ENCODE measurements around the gene TMEM130.

The TMEM130 gene

GRCh38 chr7:98805956-98806838 lies 63.6 kb downstream of the TMEM130 start:
- no peak for DNase-seq

- DNase-seq, result no peak
Observed at GRCh38 chr7:98802781-98803110, 67.1 kb downstream of the TMEM130 start.

- DNase-seq, result peak in 1 of 2 donors; percentile 1
Observed at GRCh38 chr7:98802088-98802780, 67.6 kb downstream of the TMEM130 start.

- no peak for DNase-seq
Observed at GRCh38 chr7:98800996-98801395, 68.8 kb downstream of the TMEM130 start.

- no peak for DNase-seq
Observed at GRCh38 chr7:98797150-98797549, 72.7 kb downstream of the TMEM130 start.

Data from stimulated activated CD4-positive, alpha-beta T cell treated with anti-CD3 and anti-CD28 coated beads, Interleukin-2, amount 100 ng/mL, for 48 hours (primary cell).